ENCODE results near the gene POFUT1.
A peak's percentile ranks its signal among the peaks of the same experiment; 100 is the strongest.
"Not testable (repeated sequence)": the region's sequence is repeated elsewhere in the genome, so short reads cannot be mapped to it uniquely, and the experiment has no call there.

The POFUT1 gene

GRCh38 chr20:32207626-32208498 is at the start of gene POFUT1, which contains the start of gene PLAGL2:
Gene POFUT1, plus strand, starts transcription at chr20:32207880. Its CDS starts 62 bp downstream, at chr20:32207942.
Gene PLAGL2, minus strand, starts transcription at chr20:32207743. Its CDS starts 5,565 bp downstream, at chr20:32202178.
- DNase-seq: peak; percentile 91

GRCh38 chr20:32158351-32158750 is 49.3 kb upstream of the POFUT1 start:
- no peak for DNase-seq

- DNase-seq: no peak
Observed at GRCh38 chr20:32158943-32159660, 48.6 kb upstream of the POFUT1 start.

GRCh38 chr20:32159766-32160221 is 47.9 kb upstream of the POFUT1 start:
- no peak for DNase-seq

GRCh38 chr20:32160341-32160740 is 47.3 kb upstream of the POFUT1 start:
- no peak for DNase-seq

GRCh38 chr20:32162351-32162750 is 45.3 kb upstream of the POFUT1 start:
- DNase-seq: no peak

GRCh38 chr20:32163951-32164350 is 43.7 kb upstream of the POFUT1 start:
- no peak for DNase-seq

GRCh38 chr20:32164984-32165735 is 42.5 kb upstream of the POFUT1 start:
- DNase-seq: no peak

- DNase-seq: no peak
Observed at GRCh38 chr20:32165836-32166545, 41.7 kb upstream of the POFUT1 start.

GRCh38 chr20:32167552-32167951 is 40.1 kb upstream of the POFUT1 start:
- DNase-seq: no peak

GRCh38 chr20:32168184-32168910 is 39.3 kb upstream of the POFUT1 start:
- DNase-seq: no peak

- DNase-seq: not testable (repeated sequence)
Observed at GRCh38 chr20:32177696-32178095, 30.0 kb upstream of the POFUT1 start.

GRCh38 chr20:32179515-32179914 is 28.2 kb upstream of the POFUT1 start:
- DNase-seq: no peak

- no peak for DNase-seq
Observed at GRCh38 chr20:32179934-32180333, 27.7 kb upstream of the POFUT1 start.

GRCh38 chr20:32181606-32182005 is 26.1 kb upstream of the POFUT1 start:
- no peak for DNase-seq

GRCh38 chr20:32183947-32184635 is 23.6 kb upstream of the POFUT1 start:
- DNase-seq: no peak

GRCh38 chr20:32184961-32185603 is 22.6 kb upstream of the POFUT1 start:
- DNase-seq: no peak

- DNase-seq: no peak
Observed at GRCh38 chr20:32186506-32186905, 21.2 kb upstream of the POFUT1 start.

- DNase-seq: no peak
Observed at GRCh38 chr20:32188376-32189122, 19.1 kb upstream of the POFUT1 start.

GRCh38 chr20:32189123-32189410 is 18.6 kb upstream of the POFUT1 start:
- DNase-seq: no peak

All from NCI-H774 (cell line).